ENCODE measurements around the gene RPL39. TPM values are rescaled to one million over a fixed set of nuclear protein-coding genes. Genes with fewer than 3 reads are reported as not detected.

RPL39 gene
- total RNA-seq, 1 donor from 2014 or later, result 1,813 TPM

- no peaks in the 10 kb centered on the region for H3K36me3 ChIP-seq
- DNase-seq (ENCODE audit: extremely low spot score in 2 of 2), result no peak
- TF ChIP-seq POLR2AphosphoS5 (IDR thresholded peaks at IDR 0.05; ENCODE audit: insufficient read depth in 1 of 2, low read depth in 1 of 2), result no peak
- no peak for TF ChIP-seq POLR2A (IDR thresholded peaks at IDR 0.05)
- TF ChIP-seq CTCF (IDR thresholded peaks at IDR 0.05), result no peak
- no peaks in the 10 kb centered on the region for H3K27me3 ChIP-seq
- H3K4me1 ChIP-seq, result no peaks in the 10 kb centered on the region
- H3K27ac ChIP-seq, result no peak overlapping the region
- no peak overlapping the region for H3K4me3 ChIP-seq
- no peaks in the 10 kb centered on the region for H3K9me3 ChIP-seq
- intact Hi-C loops (cut with DNase I), result no loop called here
Measured at GRCh38 chrX:119762718-119763117, 28.7 kb downstream of the RPL39 start.

GRCh38 chrX:119760026-119760877, 31.2 kb downstream of the RPL39 start:
- Histone ChIP-seq H3K4me1 (no peaks in the 10 kb centered on the region), H3K27ac (no peak overlapping the region), H3K36me3 (no peaks in the 10 kb centered on the region), H3K4me3 (no peak overlapping the region), H3K27me3 (no peaks in the 10 kb centered on the region), H3K9me3 (no peaks in the 10 kb centered on the region)
- DNase-seq (ENCODE audit: extremely low spot score in 2 of 2), result no peak
- no peak for TF ChIP-seq POLR2AphosphoS5 (IDR thresholded peaks at IDR 0.05; ENCODE audit: insufficient read depth in 1 of 2, low read depth in 1 of 2)
- no peak for TF ChIP-seq POLR2A (IDR thresholded peaks at IDR 0.05)
- TF ChIP-seq CTCF (IDR thresholded peaks at IDR 0.05), result no peak
- intact Hi-C loops (cut with DNase I), result no loop called here

DNA sequence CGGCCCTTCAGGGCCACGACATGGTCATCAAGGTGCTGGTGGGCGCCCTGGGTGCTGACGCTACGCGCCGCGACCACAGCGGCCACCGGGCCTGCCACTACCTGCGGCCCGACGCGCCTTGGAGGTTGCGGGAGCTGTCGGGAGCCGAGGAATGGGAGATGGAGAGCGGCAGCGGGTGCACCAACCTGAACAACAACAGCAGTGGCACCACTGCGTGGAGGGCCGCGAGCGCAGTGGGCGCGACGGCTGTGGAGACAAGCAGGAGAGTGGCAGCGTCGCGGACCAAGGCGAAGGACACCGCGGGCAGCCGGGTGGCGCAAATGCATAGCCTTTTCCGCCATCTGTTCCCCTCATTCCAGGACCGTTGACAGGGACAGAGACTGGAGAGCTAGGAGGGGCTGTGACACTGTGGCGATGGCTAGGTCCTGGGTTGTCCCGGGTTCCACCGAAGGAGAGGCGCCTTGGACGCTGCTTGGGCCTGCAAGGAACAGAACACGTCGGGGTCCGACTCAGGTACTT, 32.1 kb downstream of the RPL39 start:
- intact Hi-C loops (cut with DNase I), result no loop called here
- no peak for TF ChIP-seq POLR2AphosphoS5 (IDR thresholded peaks at IDR 0.05; ENCODE audit: insufficient read depth in 1 of 2, low read depth in 1 of 2)
- no peak for TF ChIP-seq POLR2A (IDR thresholded peaks at IDR 0.05)
- TF ChIP-seq CTCF (IDR thresholded peaks at IDR 0.05), result no peak
- Histone ChIP-seq H3K36me3 (no peaks in the 10 kb centered on the region), H3K9me3 (no peaks in the 10 kb centered on the region), H3K27ac (no peak overlapping the region), H3K4me3 (peak overlapping the region; percentile 50 to 58), H3K27me3 (no peaks in the 10 kb centered on the region), H3K4me1 (no peaks in the 10 kb centered on the region)
- DNase-seq (ENCODE audit: extremely low spot score in 2 of 2), result no peak

DNA sequence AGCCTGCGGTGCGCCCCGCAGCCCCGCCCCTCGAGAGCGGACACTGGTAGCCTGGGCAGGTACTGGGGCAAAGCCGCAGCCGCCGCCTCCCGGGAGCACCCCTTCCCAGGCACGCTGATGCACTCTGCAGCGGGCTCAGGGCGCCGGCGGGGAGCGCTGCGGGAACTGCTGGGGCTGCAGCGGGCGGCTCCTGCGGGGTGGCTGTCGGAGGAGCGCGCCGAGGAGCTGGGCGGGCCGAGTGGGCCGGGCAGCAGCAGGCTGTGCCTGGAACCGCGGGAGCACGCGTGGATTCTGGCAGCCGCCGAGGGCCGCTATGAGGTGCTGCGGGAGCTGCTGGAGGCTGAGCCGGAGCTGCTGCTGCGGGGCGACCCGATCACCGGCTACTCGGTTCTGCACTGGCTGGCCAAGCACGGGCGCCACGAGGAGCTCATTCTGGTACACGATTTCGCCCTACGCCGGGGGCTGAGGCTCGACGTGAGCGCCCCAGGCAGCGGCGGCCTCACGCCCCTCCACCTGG, 32.6 kb downstream of the RPL39 start:
- DNase-seq (ENCODE audit: extremely low spot score in 2 of 2), result no peak
- no peak for TF ChIP-seq POLR2A (IDR thresholded peaks at IDR 0.05)
- TF ChIP-seq POLR2AphosphoS5 (IDR thresholded peaks at IDR 0.05; ENCODE audit: insufficient read depth in 1 of 2, low read depth in 1 of 2), result no peak
- TF ChIP-seq CTCF (IDR thresholded peaks at IDR 0.05), result no peak
- Histone ChIP-seq H3K27me3 (no peaks in the 10 kb centered on the region), H3K4me3 (peak overlapping the region; percentile 50 to 58), H3K4me1 (no peaks in the 10 kb centered on the region), H3K9me3 (no peaks in the 10 kb centered on the region), H3K36me3 (no peaks in the 10 kb centered on the region), H3K27ac (no peak overlapping the region)
- intact Hi-C loops (cut with DNase I), result no loop called here

Data from vagina (tissue), 2 donors.